GM23248 (cell line): ENCODE results near the gene C2orf69.

ENCODE experiments used
- EZH2 ChIP-seq: fragments of 200-600 bp; sonication (generic); IDR thresholded peaks from 2 replicates; pipeline ENCODE4 v1.6.1; 2018; ENCODE audit warnings: antibody characterized with exemption, mild to moderate bottlenecking; ENCODE audit not compliant: insufficient read depth, poor library complexity, severe bottlenecking
- EZH2phosphoT487 ChIP-seq: fragments of 200-600 bp; sonication (generic); IDR thresholded peaks from 2 replicates; pipeline ENCODE4 v1.6.1; 2018; ENCODE audit warnings: antibody characterized with exemption, moderate library complexity, mild to moderate bottlenecking, low read depth; ENCODE audit not compliant: insufficient read depth

DNA sequence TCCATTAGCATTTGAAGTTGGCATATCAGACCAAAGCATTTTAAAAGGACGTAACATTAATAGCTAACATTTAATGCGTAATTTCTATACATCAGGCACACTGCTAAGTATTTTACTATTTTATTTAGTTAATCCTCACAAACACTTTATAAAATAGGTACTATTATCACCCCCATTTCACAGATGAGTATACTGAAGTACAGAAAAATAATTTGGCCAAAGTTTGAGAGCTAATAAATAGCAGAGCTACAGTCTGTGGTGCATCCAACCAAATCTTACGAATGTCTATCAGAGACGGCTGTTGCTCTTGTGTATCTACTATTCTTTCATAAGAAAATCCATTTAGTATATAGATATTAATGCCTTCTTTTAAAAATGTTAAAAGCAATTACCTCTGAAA is 32.3 kb downstream of the C2orf69 start:
- TF ChIP-seq EZH2 (no peak), EZH2phosphoT487 (no peak)
